ENCODE measurements around the gene VAMP2.
A peak's percentile ranks its signal among the peaks of the same experiment; 100 is the strongest.

VAMP2 gene

DNA sequence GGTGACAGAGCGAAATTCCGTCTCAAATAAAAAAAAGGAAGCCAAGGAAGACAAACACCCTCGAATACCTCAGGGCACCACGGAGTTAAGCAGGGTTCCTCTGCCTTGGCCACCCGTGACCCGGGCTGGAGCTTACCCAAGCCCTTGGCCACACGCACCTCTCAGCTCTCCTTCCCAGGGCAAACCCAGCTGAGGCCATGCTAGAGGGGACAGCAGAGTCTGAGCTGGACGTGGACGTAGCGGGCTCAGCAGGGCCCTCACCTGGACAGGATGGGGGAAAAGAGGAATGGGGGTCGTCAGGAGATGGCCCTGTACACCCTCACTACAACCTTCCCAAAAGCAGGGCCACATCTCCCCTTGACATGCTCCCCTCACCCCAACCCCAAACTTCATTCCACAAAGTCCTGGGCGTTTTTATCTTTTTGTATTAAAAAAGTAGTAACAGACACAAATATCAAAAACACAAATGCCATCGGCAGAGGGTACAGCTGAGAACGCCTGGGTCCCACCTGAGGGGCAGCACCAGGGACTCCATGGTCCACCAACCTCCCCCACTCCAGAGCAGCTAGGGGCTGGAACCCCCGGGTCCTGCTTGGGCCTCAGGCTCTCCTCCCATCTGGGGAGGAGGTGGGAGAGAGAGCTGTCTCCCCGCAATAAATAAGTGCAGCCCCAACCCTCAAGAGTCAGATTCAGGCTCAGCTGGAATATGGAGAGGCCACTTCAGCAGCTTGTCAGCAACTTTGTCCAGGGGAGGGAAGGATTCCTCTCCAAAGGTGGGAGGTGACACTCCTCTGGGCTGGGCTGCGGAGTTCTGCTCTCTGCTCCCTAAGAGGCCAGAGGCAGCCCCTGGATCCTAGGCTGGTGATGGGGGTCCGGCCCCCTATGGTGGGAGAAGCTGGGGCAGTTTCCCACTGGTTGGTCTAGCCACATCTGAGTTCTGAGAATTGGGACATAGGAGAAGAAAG lies 22.4 kb downstream of the VAMP2 start:
- Histone ChIP-seq H3F3A (ENCODE audit: insufficient read depth, low read length) (no peaks in the 10 kb centered on the region), H3K4me1 (ENCODE audit: insufficient read depth, low read length, severe bottlenecking) (peaks cover 6% of the 10 kb centered on the region), H3K79me2 (ENCODE audit: insufficient read depth, low read length) (no peaks in the 10 kb centered on the region), H4K20me1 (ENCODE audit: insufficient read depth, low read length) (no peaks in the 10 kb centered on the region), H3K9ac (ENCODE audit: low read length) (no peak overlapping the region), H3K9me3 (ENCODE audit: low read length) (no peaks in the 10 kb centered on the region), H3K9me2 (ENCODE audit: low read depth, low read length) (no peaks in the 10 kb centered on the region), H3K27me3 (ENCODE audit: insufficient read depth, low read length) (no peaks in the 10 kb centered on the region), H3K36me3 (ENCODE audit: insufficient read depth, low read length) (peaks cover 22% of the 10 kb centered on the region; the same call in 1 of the 2 replicates), H2AFZ (ENCODE audit: low read length) (no peak overlapping the region), H3K27ac (ENCODE audit: low read depth, low read length, poor library complexity, severe bottlenecking) (no peak overlapping the region), H3K4me3 (ENCODE audit: low read depth, low read length, poor library complexity, severe bottlenecking) (no peak overlapping the region), H3K4me2 (ENCODE audit: low read length) (no peak overlapping the region)
- TF ChIP-seq, protein P1, sequence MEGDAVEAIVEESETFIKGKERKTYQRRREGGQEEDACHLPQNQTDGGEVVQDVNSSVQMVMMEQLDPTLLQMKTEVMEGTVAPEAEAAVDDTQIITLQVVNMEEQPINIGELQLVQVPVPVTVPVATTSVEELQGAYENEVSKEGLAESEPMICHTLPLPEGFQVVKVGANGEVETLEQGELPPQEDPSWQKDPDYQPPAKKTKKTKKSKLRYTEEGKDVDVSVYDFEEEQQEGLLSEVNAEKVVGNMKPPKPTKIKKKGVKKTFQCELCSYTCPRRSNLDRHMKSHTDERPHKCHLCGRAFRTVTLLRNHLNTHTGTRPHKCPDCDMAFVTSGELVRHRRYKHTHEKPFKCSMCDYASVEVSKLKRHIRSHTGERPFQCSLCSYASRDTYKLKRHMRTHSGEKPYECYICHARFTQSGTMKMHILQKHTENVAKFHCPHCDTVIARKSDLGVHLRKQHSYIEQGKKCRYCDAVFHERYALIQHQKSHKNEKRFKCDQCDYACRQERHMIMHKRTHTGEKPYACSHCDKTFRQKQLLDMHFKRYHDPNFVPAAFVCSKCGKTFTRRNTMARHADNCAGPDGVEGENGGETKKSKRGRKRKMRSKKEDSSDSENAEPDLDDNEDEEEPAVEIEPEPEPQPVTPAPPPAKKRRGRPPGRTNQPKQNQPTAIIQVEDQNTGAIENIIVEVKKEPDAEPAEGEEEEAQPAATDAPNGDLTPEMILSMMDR (IDR thresholded peaks at IDR 0.05; ENCODE audit: low read length), result no peak
- no peak for TF ChIP-seq EZH2 (IDR thresholded peaks at IDR 0.05; ENCODE audit: borderline replicate concordance, low read length)

DNA sequence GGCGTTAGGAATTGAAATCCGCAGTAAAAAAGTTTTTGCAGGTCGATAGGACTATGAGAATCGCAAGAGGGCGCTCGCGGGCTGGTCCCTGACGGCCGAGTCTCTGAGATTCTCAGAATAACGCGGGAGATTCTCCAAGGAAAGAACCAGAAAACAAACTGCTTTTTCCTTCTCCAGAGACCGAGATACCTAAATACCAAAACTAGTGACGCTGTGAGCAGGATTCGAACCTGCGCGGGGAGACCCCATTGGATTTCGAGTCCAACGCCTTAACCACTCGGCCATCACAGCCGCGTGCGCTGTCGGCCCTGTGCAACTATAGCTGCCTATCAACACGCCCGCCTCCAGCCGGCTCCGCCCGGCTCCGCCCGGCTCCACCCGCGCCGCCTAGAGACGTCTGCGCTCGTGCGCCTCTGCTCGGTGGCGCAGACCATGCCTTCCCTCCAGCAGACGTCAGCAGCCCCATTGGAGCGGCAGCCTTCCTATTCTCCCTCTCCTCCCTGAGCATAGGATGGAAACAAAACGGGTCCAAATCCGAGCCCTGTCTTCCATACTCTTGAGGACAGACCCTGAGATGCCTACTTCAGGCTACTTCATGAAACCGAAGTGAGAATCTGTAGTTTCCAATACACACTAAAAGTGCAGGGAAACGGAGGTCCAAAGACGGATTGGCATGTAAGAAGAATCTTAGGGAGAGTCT lies 23.9 kb downstream of the VAMP2 start:
- no peaks in the 10 kb centered on the region for H3K79me2 ChIP-seq (ENCODE audit: insufficient read depth, low read length)
- no peaks in the 10 kb centered on the region for H3K9me3 ChIP-seq (ENCODE audit: low read length)
- no peaks in the 10 kb centered on the region for H3K9me2 ChIP-seq (ENCODE audit: low read depth, low read length)
- TF ChIP-seq EZH2 (IDR thresholded peaks at IDR 0.05; ENCODE audit: borderline replicate concordance, low read length), result no peak
- TF ChIP-seq, protein P1 (IDR thresholded peaks at IDR 0.05; ENCODE audit: low read length), result peak; percentile 87
- no peaks in the 10 kb centered on the region for H3F3A ChIP-seq (ENCODE audit: insufficient read depth, low read length)
- peak overlapping the region; percentile 93 for H3K4me2 ChIP-seq (ENCODE audit: low read length)
- H3K27me3 ChIP-seq (ENCODE audit: insufficient read depth, low read length), result no peaks in the 10 kb centered on the region
- no peaks in the 10 kb centered on the region for H4K20me1 ChIP-seq (ENCODE audit: insufficient read depth, low read length)
- no peak overlapping the region for H2AFZ ChIP-seq (ENCODE audit: low read length)
- peak overlapping the region; percentile 77 for H3K9ac ChIP-seq (ENCODE audit: low read length)
- H3K4me3 ChIP-seq (ENCODE audit: low read depth, low read length, poor library complexity, severe bottlenecking), result peak overlapping the region; percentile 75
- H3K36me3 ChIP-seq (ENCODE audit: insufficient read depth, low read length), result peaks cover 17% of the 10 kb centered on the region; the same call in 1 of the 2 replicates
- peak overlapping the region; percentile 90 for H3K27ac ChIP-seq (ENCODE audit: low read depth, low read length, poor library complexity, severe bottlenecking)
- peaks cover 6% of the 10 kb centered on the region for H3K4me1 ChIP-seq (ENCODE audit: insufficient read depth, low read length, severe bottlenecking)

DNA sequence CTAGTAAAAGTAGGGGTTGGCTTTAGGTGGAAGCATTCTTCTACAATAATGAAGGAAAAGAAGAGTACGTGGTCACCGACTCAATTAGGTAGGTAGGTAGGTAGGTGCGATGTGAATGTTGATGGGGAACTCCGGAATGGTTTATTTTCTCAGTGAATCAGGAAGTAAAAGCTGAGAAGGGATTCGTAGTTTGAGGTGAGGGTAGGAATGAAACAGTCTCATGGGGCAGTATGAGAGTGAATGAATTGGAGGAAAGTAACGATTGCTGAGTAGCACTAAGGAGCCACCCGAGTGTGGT lies 24.4 kb downstream of the VAMP2 start:
- no peaks in the 10 kb centered on the region for H3F3A ChIP-seq (ENCODE audit: insufficient read depth, low read length)
- H3K9ac ChIP-seq (ENCODE audit: low read length), result peak overlapping the region; percentile 38; the same call in 1 of the 2 replicates
- no peaks in the 10 kb centered on the region for H4K20me1 ChIP-seq (ENCODE audit: insufficient read depth, low read length)
- no peak overlapping the region for H3K27ac ChIP-seq (ENCODE audit: low read depth, low read length, poor library complexity, severe bottlenecking)
- no peaks in the 10 kb centered on the region for H3K9me3 ChIP-seq (ENCODE audit: low read length)
- H3K27me3 ChIP-seq (ENCODE audit: insufficient read depth, low read length), result no peaks in the 10 kb centered on the region
- peak overlapping the region; percentile 75 for H3K4me3 ChIP-seq (ENCODE audit: low read depth, low read length, poor library complexity, severe bottlenecking)
- H3K79me2 ChIP-seq (ENCODE audit: insufficient read depth, low read length), result no peaks in the 10 kb centered on the region
- no peak overlapping the region for H2AFZ ChIP-seq (ENCODE audit: low read length)
- TF ChIP-seq, protein P1 (IDR thresholded peaks at IDR 0.05; ENCODE audit: low read length), result no peak
- no peak for TF ChIP-seq EZH2 (IDR thresholded peaks at IDR 0.05; ENCODE audit: borderline replicate concordance, low read length)
- H3K4me1 ChIP-seq (ENCODE audit: insufficient read depth, low read length, severe bottlenecking), result peaks cover 6% of the 10 kb centered on the region
- peaks cover 17% of the 10 kb centered on the region; the same call in 1 of the 2 replicates for H3K36me3 ChIP-seq (ENCODE audit: insufficient read depth, low read length)
- H3K9me2 ChIP-seq (ENCODE audit: low read depth, low read length), result no peaks in the 10 kb centered on the region
- H3K4me2 ChIP-seq (ENCODE audit: low read length), result peak overlapping the region; percentile 93
